K562 (cell line): ENCODE data around the gene PRKAG2. TPM values are rescaled to one million over a fixed set of nuclear protein-coding genes. Genes with fewer than 3 reads are reported as not detected.

ENCODE experiments used
- ATAC-seq: fragments of 200-7000 bp; cut with Tn5 transposase; 3 replicates; pipeline ENCODE4 v1.9.1; 2020; ENCODE audit warnings: moderate library complexity
- BruUV-seq: library from RNA; stranded (reverse); fragments of 400-500 nt; replicated peaks from 2 replicates; lab custom pipeline; 2021; lab: Mats Ljungman, UMichigan
- CTCF ChIA-PET: fragments of 300-600 bp; formaldehyde crosslinking; extraction: SDS; loops from one replicate; lab custom pipeline; 2021; ENCODE audit warnings: low intra/inter-chr PET ratio; lab: Yijun Ruan, JAX
- POLR2A ChIA-PET: fragments of 300-600, 350-650 bp; sonication (Branson Sonifier 250); formaldehyde crosslinking; extraction: SDS; loops from one replicate; lab custom pipeline; 2021; ENCODE audit warnings: antibody characterized with exemption, inconsistent platforms; lab: Yijun Ruan, JAX
- DNase-seq, 4 experiments: peaks; one replicate each; pipeline versions ENCODE4 v3.0.0 to v3.0.0-alpha.2; 2011 to 2018; ENCODE audit warnings: low spot score in 3 of 4, mixed read lengths in 3 of 4; ENCODE audit errors: extremely low read depth in 1 of 4
- FAIRE-seq: peaks from 2 replicates; lab custom pipeline; 2011; peaks lifted over from hg19 to GRCh38; lab: Jason Lieb, UNC
- H2AFZ ChIP-seq: 2 replicates; pipeline ENCODE4 v1.6.0; 2011; ENCODE audit warnings: low read depth, low read length, control low read depth, inconsistent platforms
- H3K27ac ChIP-seq: fragments of 200-600 bp; 3 replicates; pipeline ENCODE4 v1.8.0; 2011; ENCODE audit warnings: low read depth, mild to moderate bottlenecking, control low read depth, inconsistent platforms, low read length, moderate library complexity, mixed read lengths; ENCODE audit errors: extremely low read depth
- H3K27me3 ChIP-seq, 2 experiments: fragments of 300-600 bp in 1 of 2; 2 replicates in 1 of 2; 3 replicates in 1 of 2; pipeline versions ENCODE4 v1.6.0 to v1.8.0; 2011; ENCODE audit warnings: inconsistent platforms in 2 of 2, low read length in 2 of 2, mild to moderate bottlenecking in 1 of 2, mixed read lengths in 1 of 2, moderate library complexity in 1 of 2; ENCODE audit not compliant: control insufficient read depth in 2 of 2, insufficient read depth in 2 of 2
- H3K36me3 ChIP-seq: fragments of 300-600 bp; 3 replicates; pipeline ENCODE4 v1.8.0; 2011; ENCODE audit warnings: mild to moderate bottlenecking, low read length, inconsistent platforms; ENCODE audit not compliant: control insufficient read depth, insufficient read depth
- H3K4me1 ChIP-seq, 2 experiments: fragments of 200-600 bp in 1 of 2; replicated peaks in 1 of 2; 2 replicates in 1 of 2; 3 replicates in 1 of 2; pipeline versions ENCODE4 v1.5.1 to v1.8.0; 2011; ENCODE audit warnings: inconsistent platforms in 2 of 2, low read length in 2 of 2, mild to moderate bottlenecking in 1 of 2, mixed read lengths in 1 of 2, moderate library complexity in 1 of 2; ENCODE audit not compliant: control insufficient read depth in 2 of 2, insufficient read depth in 2 of 2
- H3K4me2 ChIP-seq: 2 replicates; pipeline ENCODE4 v1.6.1; 2011; ENCODE audit warnings: low read length, control low read depth, inconsistent platforms, mixed read lengths; ENCODE audit not compliant: insufficient read depth
- H3K4me3 ChIP-seq: fragments of 200-600 bp; sonication (generic), shearing (Covaris generic); 2 replicates; pipeline ENCODE4 v1.5.1; 2016; ENCODE audit warnings: control low read depth, inconsistent platforms
- H3K79me2 ChIP-seq: fragments of 200-600 bp; 3 replicates; pipeline ENCODE4 v1.8.0; 2011; ENCODE audit warnings: low read length, inconsistent platforms; ENCODE audit not compliant: control insufficient read depth, insufficient read depth
- H3K9ac ChIP-seq, 2 experiments: 2 replicates each; pipeline versions ENCODE4 v1.6.0 to v1.6.1; 2011; ENCODE audit warnings: low read depth in 2 of 2, low read length in 2 of 2, control low read depth in 1 of 2, inconsistent platforms in 1 of 2, mild to moderate bottlenecking in 1 of 2, mixed read lengths in 1 of 2; ENCODE audit not compliant: insufficient read depth in 1 of 2
- H3K9me1 ChIP-seq: one replicate; pipeline ENCODE4 v1.6.0; 2011; ENCODE audit warnings: inconsistent platforms, mild to moderate bottlenecking, low read length, moderate library complexity; ENCODE audit not compliant: control insufficient read depth, insufficient read depth
- H3K9me3 ChIP-seq: replicated peaks from 2 replicates; pipeline ENCODE4 v1.5.1; 2011; ENCODE audit warnings: low read depth, low read length, inconsistent platforms; ENCODE audit not compliant: control insufficient read depth, insufficient read depth
- H4K20me1 ChIP-seq: replicated peaks from 2 replicates; pipeline ENCODE4 v1.6.1; 2011; ENCODE audit warnings: low read length, inconsistent platforms, mixed read lengths; ENCODE audit not compliant: control insufficient read depth, insufficient read depth
- ARHGAP35 ChIP-seq: fragments of 450-650 bp; IDR thresholded peaks from 2 replicates; pipeline ENCODE4 v1.6.1; 2018; ENCODE audit not compliant: partially characterized antibody
- CEBPG ChIP-seq, 3 experiments: fragments of 200-800 bp in 1 of 3; sonication (Bioruptor generic) in 1 of 3; sonication (generic) in 1 of 3; formaldehyde crosslinking in 1 of 3; IDR thresholded peaks in 2 of 3; conservative IDR thresholded peaks in 1 of 3; 2 replicates each; pipeline versions ENCODE4 v1.6.1 to v1.8.0; 2016 to 2022; ENCODE audit warnings: missing compliant biosample characterization in 2 of 3, missing genetic modification characterization in 2 of 3, mild to moderate bottlenecking in 1 of 3, missing genetic modification reagents in 1 of 3
- EHMT2 ChIP-seq: fragments of 450-650 bp; IDR thresholded peaks from 2 replicates; pipeline ENCODE4 v1.6.1; 2018; ENCODE audit warnings: antibody characterized with exemption
- HNRNPLL ChIP-seq: fragments of 200-400 bp; formaldehyde crosslinking; IDR thresholded peaks from 2 replicates; pipeline ENCODE4 v1.6.1; 2017; ENCODE audit warnings: low read length, low read depth, mild to moderate bottlenecking; ENCODE audit not compliant: poor library complexity, severe bottlenecking
- NKRF ChIP-seq: fragments of 450-650 bp; IDR thresholded peaks from 2 replicates; pipeline ENCODE4 v1.6.1; 2016; ENCODE audit warnings: borderline replicate concordance
- RBBP5 ChIP-seq: fragments of 200-600 bp; sonication (generic); IDR thresholded peaks from 2 replicates; pipeline ENCODE4 v1.6.1; 2012; ENCODE audit warnings: borderline replicate concordance, mild to moderate bottlenecking, low read length, control low read depth, inconsistent platforms; ENCODE audit not compliant: insufficient read depth, poor library complexity, severe bottlenecking
- USF2 ChIP-seq: sonication (generic); formaldehyde crosslinking; IDR thresholded peaks from 2 replicates; pipeline ENCODE4 v1.5.0; 2020; ENCODE audit warnings: missing genetic modification reagents
- ZBED1 ChIP-seq: IDR thresholded peaks from 2 replicates; pipeline ENCODE4 v1.6.1; 2014
- WGBS: fragments of 100-300 bp; shearing (Covaris generic); methylation state at CpG from one replicate; pipeline ENCODE4 v1.1.6; 2016; ENCODE audit warnings: low coverage, mixed read lengths; ENCODE audit not compliant: insufficient coverage; ENCODE audit errors: missing lambda C conversion rate; 5-methylcytosine and 5-hydroxymethylcytosine counted together
- in situ Hi-C: fragments of 300-500 bp; cut with MboI; formaldehyde crosslinking; loops from 4 replicates; pipeline ENCODE4 v1.15.0; 2018; ENCODE audit warnings: inconsistent platforms, mixed read lengths
- intact Hi-C: fragments of 100-400 bp; cut with micrococcal nuclease; formaldehyde crosslinking; loops from 2 replicates; pipeline ENCODE4 v1.14.2; 2022
- polyA plus RNA-seq, 8 experiments: library from polyadenylated mRNA; depleted of rRNA in 4 of 8; stranded (reverse) in 5 of 8; unstranded in 3 of 8; fragments of >200 nt; fragmentation: Nextera tagmentation in 2 of 8; fragmentation: Illumina TruSeq in 1 of 8; extraction: Ambion mirVana in 2 of 8; extraction: Trizol in 1 of 8; gene quantifications; 2 replicates each; pipeline versions ENCODE4 v1.2.1 to v1.2.3, GENCODE V29; 2011 to 2014; ENCODE audit warnings: inconsistent platforms in 1 of 8, missing spikeins in 1 of 8
- total RNA-seq, 7 experiments: library from RNA; depleted of rRNA in 6 of 7; stranded (reverse); fragments of >200 nt in 6 of 7; fragmentation: Illumina TruSeq in 2 of 7; extraction: Trizol in 2 of 7; gene quantifications; 2 replicates each; pipeline versions ENCODE4 v1.2.1 to v1.2.3, GENCODE V29; 2011 to 2021; ENCODE audit warnings: low replicate concordance in 1 of 7
- TF ChIP-seq, protein P1 (sequence below), 3 experiments: IDR thresholded peaks in 2 of 3; conservative IDR thresholded peaks in 1 of 3; 2 replicates each; pipeline ENCODE4 v1.5.1; 2011 to 2012; ENCODE audit warnings: low read length in 3 of 3, mild to moderate bottlenecking in 3 of 3, control low read depth in 2 of 3, improper control_type of control experiment in 1 of 3, inconsistent platforms in 1 of 3, low read depth in 1 of 3, mixed read lengths in 1 of 3, moderate library complexity in 1 of 3; ENCODE audit not compliant: insufficient read depth in 2 of 3

Gene PRKAG2
- total and polyA plus RNA-seq, 9 of the 15 experiments (the other 6 are each of a cell fraction or from before 2014, with no cell fraction given): 0.99 to 5.6 (median 3.3) TPM

- Histone ChIP-seq H4K20me1 (peaks cover 5% of the 10 kb centered on the region; the same call in 1 of the 2 replicates), H3K27ac (no peak overlapping the region), H3K36me3 (no peaks in the 10 kb centered on the region), H3K4me1 (peaks cover 0 to 6% of the 10 kb centered on the region in 2 experiments; a peak in 1 of 5 replicates), H2AFZ (no peak overlapping the region), H3K9me1 (no peaks in the 10 kb centered on the region), H3K9ac (no peak overlapping the region), H3K79me2 (no peaks in the 10 kb centered on the region), H3K4me3 (no peak overlapping the region), H3K27me3 (peaks cover 43 to 75% of the 10 kb centered on the region in 2 experiments), H3K4me2 (no peak overlapping the region), H3K9me3 (peaks cover 2% of the 10 kb centered on the region)
- DNase-seq (no peak), ATAC-seq (no peak), FAIRE-seq (no peak)
- in situ Hi-C loops: no loop called here
- CTCF ChIA-PET: no interaction called here
- 7% methylated on average over 10 of the region's 10 CpGs for WGBS
- intact Hi-C loops: no loop called here
- POLR2A ChIA-PET: no interaction called here
- no peak for TF ChIP-seq RBBP5
- TF ChIP-seq USF2 (CRISPR knock-in tag): peak; percentile 39
- BruUV-seq: no TSS peak
These were observed 138.0 kb downstream of the PRKAG2 start for GRCh38 chr7:151738925-151739324.

DNA sequence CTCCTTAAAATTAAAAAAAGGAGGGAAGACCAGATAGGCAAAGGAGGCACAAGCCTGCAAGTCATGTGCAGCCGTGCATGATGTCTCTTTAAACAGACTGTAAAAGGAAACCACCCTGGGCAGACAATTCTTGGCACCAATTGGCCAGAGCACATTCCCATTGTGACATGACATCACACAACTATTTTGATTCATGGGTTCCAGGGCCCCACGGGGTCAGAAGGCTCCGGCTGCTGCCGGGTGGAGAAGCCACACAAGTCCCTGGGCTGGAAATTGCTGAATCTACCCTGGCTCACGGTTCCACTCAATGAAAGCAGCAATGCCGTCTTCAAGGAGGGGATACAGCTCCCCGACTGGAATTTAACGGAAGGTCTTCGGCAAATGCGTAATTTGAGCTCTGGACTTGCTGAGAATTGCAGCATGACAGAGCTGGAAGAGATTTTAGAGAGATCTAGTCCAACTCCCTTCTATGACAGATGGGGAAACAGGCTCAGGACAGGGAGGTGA, 140.5 kb downstream of the PRKAG2 start:
- CTCF ChIA-PET: interaction anchor here (0.6 kb wide), 1 partner anchor 1119 kb away, joined by 5 read pairs; no protein-coding TSS in a partner anchor
- peaks cover 2% of the 10 kb centered on the region for H3K9me3 ChIP-seq
- H3K9ac ChIP-seq: no peak overlapping the region
- H3K36me3 ChIP-seq: no peaks in the 10 kb centered on the region
- H3K27ac ChIP-seq: no peak overlapping the region
- H3K4me3 ChIP-seq: no peak overlapping the region
- H3K79me2 ChIP-seq: no peaks in the 10 kb centered on the region
- DNase-seq (peak in 1 of 4 experiments; percentile 23), ATAC-seq (peak; percentile 64), FAIRE-seq (no peak)
- peaks cover 31 to 76% of the 10 kb centered on the region in 2 experiments for H3K27me3 ChIP-seq
- WGBS: 2% methylated on average over 10 of the region's 10 CpGs
- no peaks in the 10 kb centered on the region; the same call in none of the 2 replicates for H4K20me1 ChIP-seq
- no TSS peak for BruUV-seq
- intact Hi-C loops (no loop called here), in situ Hi-C loops (no loop called here)
- H3K9me1 ChIP-seq: no peaks in the 10 kb centered on the region
- H2AFZ ChIP-seq: no peak overlapping the region
- POLR2A ChIA-PET: interaction anchor here (1.4 kb wide), 1 partner anchor 9 kb away, joined by 7 read pairs; no protein-coding TSS in a partner anchor
- H3K4me2 ChIP-seq: no peak overlapping the region
- peaks cover 0 to 3% of the 10 kb centered on the region in 2 experiments; a peak in 1 of 5 replicates for H3K4me1 ChIP-seq
- TF ChIP-seq NKRF (no peak), ZBED1 (no peak), HNRNPLL (peak; percentile 76), EHMT2 (no peak), ARHGAP35 (no peak), CEBPG (CRISPR knock-in tag; IDR thresholded peaks at IDR 0.05) (peak; percentile 68), CEBPG (tag; conservative IDR thresholded peaks at IDR 0.05 in 1 of 2, IDR thresholded peaks at IDR 0.05 in 1 of 2) (no peak)
- TF ChIP-seq, protein P1, sequence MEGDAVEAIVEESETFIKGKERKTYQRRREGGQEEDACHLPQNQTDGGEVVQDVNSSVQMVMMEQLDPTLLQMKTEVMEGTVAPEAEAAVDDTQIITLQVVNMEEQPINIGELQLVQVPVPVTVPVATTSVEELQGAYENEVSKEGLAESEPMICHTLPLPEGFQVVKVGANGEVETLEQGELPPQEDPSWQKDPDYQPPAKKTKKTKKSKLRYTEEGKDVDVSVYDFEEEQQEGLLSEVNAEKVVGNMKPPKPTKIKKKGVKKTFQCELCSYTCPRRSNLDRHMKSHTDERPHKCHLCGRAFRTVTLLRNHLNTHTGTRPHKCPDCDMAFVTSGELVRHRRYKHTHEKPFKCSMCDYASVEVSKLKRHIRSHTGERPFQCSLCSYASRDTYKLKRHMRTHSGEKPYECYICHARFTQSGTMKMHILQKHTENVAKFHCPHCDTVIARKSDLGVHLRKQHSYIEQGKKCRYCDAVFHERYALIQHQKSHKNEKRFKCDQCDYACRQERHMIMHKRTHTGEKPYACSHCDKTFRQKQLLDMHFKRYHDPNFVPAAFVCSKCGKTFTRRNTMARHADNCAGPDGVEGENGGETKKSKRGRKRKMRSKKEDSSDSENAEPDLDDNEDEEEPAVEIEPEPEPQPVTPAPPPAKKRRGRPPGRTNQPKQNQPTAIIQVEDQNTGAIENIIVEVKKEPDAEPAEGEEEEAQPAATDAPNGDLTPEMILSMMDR (IDR thresholded peaks at IDR 0.05 in 2 of 3, conservative IDR thresholded peaks at IDR 0.05 in 1 of 3; ENCODE audit: insufficient read depth in 2 of 3, low read depth in 1 of 3, low read length in 3 of 3): peak; percentile 23 to 32 (median 26); a peak in 4 of 6 replicates
